Nephron progenitor cell (in vitro differentiated cells): Measurements from ENCODE around the gene WDR41.
"Not testable (repeated sequence)": the region's sequence is repeated elsewhere in the genome, so short reads cannot be mapped to it uniquely, and the experiment has no call there.

Experiments used
- DNase-seq: peaks from one replicate; pipeline ENCODE4 v3.0.0; 2021
- H3K27ac Mint-ChIP-seq: 2 replicates; pipeline ENCODE4 v1.8.0; 2021; ENCODE audit warnings: mild to moderate bottlenecking, moderate library complexity, mixed read lengths
- H3K27me3 Mint-ChIP-seq: 2 replicates; pipeline ENCODE4 v1.8.0; 2021; ENCODE audit warnings: mild to moderate bottlenecking, low read depth, mixed read lengths; ENCODE audit not compliant: poor library complexity
- H3K36me3 Mint-ChIP-seq: 2 replicates; pipeline ENCODE4 v1.8.0; 2021; ENCODE audit warnings: low read depth, mixed read lengths
- H3K4me1 Mint-ChIP-seq: 2 replicates; pipeline ENCODE4 v1.8.0; 2021; ENCODE audit warnings: mixed read lengths
- H3K4me3 Mint-ChIP-seq: 2 replicates; pipeline ENCODE4 v1.8.0; 2021; ENCODE audit warnings: mild to moderate bottlenecking, moderate library complexity, mixed read lengths
- H3K9me3 Mint-ChIP-seq: 2 replicates; pipeline ENCODE4 v1.8.0; 2021; ENCODE audit warnings: mild to moderate bottlenecking, moderate library complexity, mixed read lengths
- CTCF ChIP-seq: fragments of 200-600 bp; sonication (generic); IDR thresholded peaks from 2 replicates; pipeline ENCODE4 v1.5.0; 2021; ENCODE audit warnings: antibody characterized with exemption

WDR41 gene, protein sequence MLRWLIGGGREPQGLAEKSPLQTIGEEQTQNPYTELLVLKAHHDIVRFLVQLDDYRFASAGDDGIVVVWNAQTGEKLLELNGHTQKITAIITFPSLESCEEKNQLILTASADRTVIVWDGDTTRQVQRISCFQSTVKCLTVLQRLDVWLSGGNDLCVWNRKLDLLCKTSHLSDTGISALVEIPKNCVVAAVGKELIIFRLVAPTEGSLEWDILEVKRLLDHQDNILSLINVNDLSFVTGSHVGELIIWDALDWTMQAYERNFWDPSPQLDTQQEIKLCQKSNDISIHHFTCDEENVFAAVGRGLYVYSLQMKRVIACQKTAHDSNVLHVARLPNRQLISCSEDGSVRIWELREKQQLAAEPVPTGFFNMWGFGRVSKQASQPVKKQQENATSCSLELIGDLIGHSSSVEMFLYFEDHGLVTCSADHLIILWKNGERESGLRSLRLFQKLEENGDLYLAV

DNA sequence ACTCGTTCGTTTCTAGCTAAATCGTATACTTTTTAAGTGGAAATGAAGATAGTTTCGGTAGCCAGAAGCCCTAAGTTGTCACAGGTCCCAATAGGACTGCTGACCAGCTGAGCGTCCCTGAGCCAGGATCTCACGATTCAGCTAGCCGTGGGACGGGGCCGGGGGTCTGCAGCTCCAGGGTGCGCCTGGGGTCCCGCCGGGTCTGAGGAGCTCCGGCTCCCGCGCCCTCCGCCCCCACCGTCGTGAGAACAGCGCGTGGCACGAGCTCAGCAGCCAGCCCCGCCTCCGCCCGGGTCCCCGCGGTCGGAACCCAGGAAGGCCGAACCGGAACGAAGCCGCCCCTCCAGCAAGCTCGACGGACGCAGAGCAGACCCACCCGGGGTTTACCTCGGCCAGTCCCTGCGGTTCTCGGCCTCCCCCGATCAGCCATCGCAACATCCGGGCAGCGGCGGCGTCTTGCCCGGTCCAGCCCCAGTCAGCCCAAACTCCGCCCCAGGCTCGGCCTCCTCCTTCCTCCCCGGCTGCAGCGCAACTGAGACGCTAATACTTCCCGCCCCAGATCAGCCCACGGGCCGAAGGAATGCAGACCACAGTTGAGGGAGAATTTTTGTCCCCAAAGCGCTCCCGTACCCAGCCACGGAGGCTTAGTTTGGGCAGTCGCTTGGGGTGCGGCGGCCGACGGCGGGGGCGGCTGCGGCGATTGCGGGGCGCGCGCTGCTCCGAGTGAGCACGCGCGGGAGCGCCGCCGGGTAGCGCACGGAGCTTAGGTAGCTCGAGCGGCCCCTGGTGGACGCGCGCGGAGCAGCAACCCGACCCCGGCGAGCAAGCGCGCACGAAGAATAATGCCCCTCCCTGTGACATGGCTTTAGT is at the start of gene WDR41:
Gene WDR41 (minus strand): TSS at position 534 of the 870 bp plus-strand sequence. CDS start 96 bp downstream, at position 438.
- Mint-ChIP-seq H3K4me3 (peak within 1 kb of the TSS; percentile 97), H3K36me3 (peaks cover 14% of the 10 kb centered on the region), H3K27ac (peak within 1 kb of the TSS; percentile 78), H3K27me3 (peaks cover 42% of the 10 kb centered on the region), H3K9me3 (no peaks in the 10 kb centered on the region), H3K4me1 (peaks cover 10% of the 10 kb centered on the region)
- TF ChIP-seq CTCF = peak; percentile 88
- DNase-seq = peak; percentile 93

DNA sequence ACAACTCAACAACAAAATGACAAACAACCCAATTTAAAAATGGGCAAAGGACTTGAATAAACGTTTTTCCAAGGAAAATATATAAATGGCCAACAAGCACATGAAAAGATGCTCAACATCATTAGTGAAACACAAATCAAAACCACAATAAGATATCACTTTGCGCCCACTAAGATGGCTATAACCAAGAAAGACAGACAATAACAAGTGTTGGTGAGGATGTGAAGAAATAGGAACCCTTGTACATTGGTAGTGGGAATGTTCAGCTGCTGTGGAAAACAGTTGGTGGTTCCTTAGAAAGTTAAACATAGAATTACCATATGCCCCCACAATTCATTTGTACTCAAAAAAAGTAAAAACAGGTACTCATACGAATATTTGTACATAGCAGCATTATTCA is 39.2 kb upstream of the WDR41 start:
- H3K4me3 Mint-ChIP-seq = no peak overlapping the region
- no peak overlapping the region for H3K27ac Mint-ChIP-seq
- no peak for TF ChIP-seq CTCF
- H3K4me1 Mint-ChIP-seq = no peaks in the 10 kb centered on the region
- no peaks in the 10 kb centered on the region for H3K36me3 Mint-ChIP-seq
- H3K9me3 Mint-ChIP-seq = peaks cover 11% of the 10 kb centered on the region
- DNase-seq = no peak
- H3K27me3 Mint-ChIP-seq = peaks cover 34% of the 10 kb centered on the region

DNA sequence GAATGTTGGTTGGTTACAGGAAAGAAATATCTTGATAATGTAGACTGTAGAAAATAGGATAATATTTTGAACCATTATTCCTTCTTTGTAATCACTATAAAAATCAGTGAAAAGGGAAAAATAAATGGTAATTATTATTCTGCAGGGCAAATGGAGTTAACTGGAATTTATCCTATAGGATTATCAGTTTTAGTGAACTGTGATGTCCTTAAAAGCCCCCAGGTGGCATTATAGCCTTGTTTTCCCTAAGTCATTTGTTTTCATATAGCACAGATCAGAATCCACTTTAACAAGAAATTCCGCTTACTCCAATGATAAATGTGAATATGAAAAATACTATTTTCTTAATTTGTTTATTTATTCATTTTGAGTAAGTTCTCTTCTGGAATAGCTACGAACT is 26.2 kb upstream of the WDR41 start:
- Mint-ChIP-seq H3K9me3 (no peaks in the 10 kb centered on the region), H3K27me3 (peaks cover 22% of the 10 kb centered on the region), H3K36me3 (no peaks in the 10 kb centered on the region), H3K4me1 (no peaks in the 10 kb centered on the region), H3K27ac (no peak overlapping the region), H3K4me3 (no peak overlapping the region)
- DNase-seq = no peak
- TF ChIP-seq CTCF = peak; percentile 64

- Mint-ChIP-seq H3K4me1 (no peaks in the 10 kb centered on the region), H3K36me3 (no peaks in the 10 kb centered on the region), H3K9me3 (peaks cover 10% of the 10 kb centered on the region), H3K27me3 (peaks cover 9% of the 10 kb centered on the region), H3K4me3 (no peak overlapping the region), H3K27ac (no peak overlapping the region)
- no peak for DNase-seq
- TF ChIP-seq CTCF = no peak
Observed at GRCh38 chr5:77514457-77514856, 22.3 kb upstream of the WDR41 start.

DNA sequence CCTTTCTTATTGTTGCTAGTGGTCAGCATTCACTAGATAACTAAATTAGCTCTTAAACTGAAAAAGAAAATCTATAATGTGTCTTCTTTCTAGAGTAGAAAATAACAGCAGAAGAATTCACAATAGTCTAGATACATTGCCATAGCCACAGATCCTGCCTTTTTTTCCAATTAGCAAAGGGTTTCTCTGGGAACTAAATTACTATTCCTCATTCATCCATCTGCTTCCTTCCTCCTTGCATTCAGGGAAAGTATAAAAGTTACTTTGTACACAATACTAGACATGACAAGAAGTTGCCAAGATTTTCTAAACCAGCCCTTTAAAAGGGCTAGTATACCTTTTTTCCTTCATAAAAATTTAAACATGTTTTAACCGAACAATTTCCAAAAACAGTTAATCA is 21.2 kb upstream of the WDR41 start:
- peaks cover 10% of the 10 kb centered on the region for H3K9me3 Mint-ChIP-seq
- H3K36me3 Mint-ChIP-seq = no peaks in the 10 kb centered on the region
- no peak for DNase-seq
- H3K27ac Mint-ChIP-seq = no peak overlapping the region
- no peaks in the 10 kb centered on the region for H3K4me1 Mint-ChIP-seq
- no peak overlapping the region for H3K4me3 Mint-ChIP-seq
- TF ChIP-seq CTCF = no peak
- H3K27me3 Mint-ChIP-seq = peaks cover 9% of the 10 kb centered on the region

GRCh38 chr5:77501132-77501531 is 9.0 kb upstream of the WDR41 start:
- H3K27ac Mint-ChIP-seq, H3K36me3 Mint-ChIP-seq, H3K4me3 Mint-ChIP-seq, H3K4me1 Mint-ChIP-seq, DNase-seq: not testable (repeated sequence)
- H3K27me3 Mint-ChIP-seq = peaks cover 24% of the 10 kb centered on the region
- H3K9me3 Mint-ChIP-seq = peaks cover 41% of the 10 kb centered on the region
